Lung (tissue), 10 donors: ENCODE measurements around the gene LHB. TPM values are rescaled to one million over a fixed set of nuclear protein-coding genes. Genes with fewer than 3 reads are reported as not detected.
"Not testable (repeated sequence)": the region's sequence is repeated elsewhere in the genome, so short reads cannot be mapped to it uniquely, and the experiment has no call there.

ENCODE experiments used
- ATAC-seq: fragments of 200-7000 bp; cut with Tn5 transposase; one replicate; pipeline ENCODE4 v1.9.1; 2020; ENCODE audit warnings: moderate number of reproducible peaks; ENCODE audit not compliant: insufficient read depth, low FRiP score
- DNase-seq, 3 donors: peaks; one replicate each; pipeline ENCODE4 v3.0.0-alpha.2; 2013 to 2017
- H3K27ac ChIP-seq, 2 donors: one replicate each; pipeline ENCODE4 v1.5.1; 2013; ENCODE audit warnings: mild to moderate bottlenecking in 2 of 2, moderate library complexity in 2 of 2, control low read depth in 1 of 2, inconsistent platforms in 1 of 2, low read depth in 1 of 2, low read length in 1 of 2
- H3K27me3 ChIP-seq, 3 donors: one replicate each; pipeline ENCODE4 v1.5.1; 2013; ENCODE audit warnings: low read length in 2 of 3; ENCODE audit not compliant: control insufficient read depth in 3 of 3, insufficient read depth in 3 of 3
- H3K36me3 ChIP-seq, 4 donors: one replicate each; pipeline ENCODE4 v1.5.1; 2013; ENCODE audit warnings: low read length in 4 of 4, mild to moderate bottlenecking in 1 of 4, moderate library complexity in 1 of 4; ENCODE audit not compliant: control insufficient read depth in 4 of 4, insufficient read depth in 4 of 4
- H3K4me1 ChIP-seq, 5 donors: one replicate each; pipeline ENCODE4 v1.5.1; 2013; ENCODE audit warnings: low read length in 5 of 5, mild to moderate bottlenecking in 2 of 5, moderate library complexity in 1 of 5; ENCODE audit not compliant: control insufficient read depth in 5 of 5, insufficient read depth in 5 of 5
- H3K4me3 ChIP-seq: one replicate; pipeline ENCODE4 v1.5.1; 2013; ENCODE audit warnings: mild to moderate bottlenecking, control low read depth, moderate library complexity
- H3K9ac ChIP-seq, 2 donors: one replicate each; pipeline ENCODE4 v1.5.1; 2013; ENCODE audit warnings: low read length in 2 of 2, control low read depth in 1 of 2; ENCODE audit not compliant: insufficient read depth in 1 of 2
- H3K9me3 ChIP-seq, 4 donors: one replicate each; pipeline ENCODE4 v1.5.1; 2013; ENCODE audit warnings: low read length in 3 of 4, mild to moderate bottlenecking in 1 of 4, moderate library complexity in 1 of 4; ENCODE audit not compliant: control insufficient read depth in 4 of 4, insufficient read depth in 3 of 4
- WGBS, 2 donors: extraction: QIAGEN DNeasy Blood & Tissue Kit; methylation state at CpG; one replicate each; pipeline ENCODE4 v1.1.7; 2013; 5-methylcytosine and 5-hydroxymethylcytosine counted together
- polyA plus RNA-seq, 2 donors: library from polyadenylated mRNA; stranded (reverse); fragments of 200-250 nt; gene quantifications; one replicate each; pipeline ENCODE4 v1.2.1, GENCODE V29; 2013
- total RNA-seq, 2 donors: library from RNA; depleted of rRNA in 1 of 2; stranded (reverse); fragments of >200 nt in 1 of 2; gene quantifications; one replicate each; pipeline ENCODE4 v1.2.1, GENCODE V29; 2014 to 2021
- donor health status: Bipolar disorder and iron deficiency.
- donor health status: healthy.
- donor health status: DM: yes; HTN: yes; CAD: no.

LHB gene
- total and polyA plus RNA-seq, 4 donors, result 0.32 to 0.74 (median 0.67) TPM; not detected in 1

DNA sequence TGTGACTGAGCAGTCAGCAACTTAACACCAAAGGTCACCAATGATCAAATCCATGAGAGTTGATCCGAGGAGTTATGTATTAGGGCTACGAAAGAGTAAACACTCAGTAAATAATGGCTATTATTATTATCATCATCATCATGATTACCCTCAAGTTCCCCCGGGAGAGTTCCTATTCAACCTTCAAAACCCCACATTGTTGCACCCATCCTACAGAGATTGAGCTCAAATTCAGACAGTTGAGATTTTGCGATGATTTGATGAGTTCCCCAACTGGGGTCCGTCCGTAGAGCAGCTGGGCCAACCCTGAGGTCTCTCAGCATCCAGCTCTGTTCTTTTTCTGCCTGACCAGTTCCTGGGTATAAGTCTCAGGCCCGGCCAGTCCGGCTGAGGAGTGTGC lies 21.2 kb upstream of the LHB start:
- not testable (repeated sequence) for ATAC-seq, H3K4me1 ChIP-seq, H3K9me3 ChIP-seq, H3K27me3 ChIP-seq, DNase-seq, H3K36me3 ChIP-seq, H3K27ac ChIP-seq, H3K9ac ChIP-seq, H3K4me3 ChIP-seq
- WGBS, 2 donors, result 91% methylated on average over 6 to 8 of the region's 8 CpGs

GRCh38 chr19:49036815-49037214 lies 19.9 kb upstream of the LHB start, which contains the start of gene CGB1:
CGB1 (minus strand) TSS chr19:49036895; CDS start chr19:49036711, 184 bp downstream.
- not testable (repeated sequence) for H3K9ac ChIP-seq, ATAC-seq, H3K9me3 ChIP-seq, DNase-seq, H3K27ac ChIP-seq, H3K27me3 ChIP-seq, H3K4me1 ChIP-seq, H3K36me3 ChIP-seq, H3K4me3 ChIP-seq
- WGBS, 2 donors, result 48 to 61% methylated on average over 17 to 18 of the region's 18 CpGs

- ATAC-seq, H3K4me1 ChIP-seq, DNase-seq, H3K36me3 ChIP-seq, H3K27me3 ChIP-seq, H3K9me3 ChIP-seq, H3K9ac ChIP-seq, H3K4me3 ChIP-seq, H3K27ac ChIP-seq: not testable (repeated sequence)
- WGBS, 2 donors, result 22 to 28% methylated on average over 27 to 28 of the region's 28 CpGs
These were observed 14.9 kb upstream of the LHB start, which contains the start of gene CGB2 for GRCh38 chr19:49031642-49032301. CGB2 (plus strand) TSS chr19:49031890; CDS start chr19:49032096, 206 bp downstream.

GRCh38 chr19:49030323-49030722 lies 13.4 kb upstream of the LHB start:
- H3K36me3 ChIP-seq, H3K27me3 ChIP-seq, H3K4me3 ChIP-seq, H3K4me1 ChIP-seq, H3K27ac ChIP-seq, DNase-seq, ATAC-seq, H3K9me3 ChIP-seq, H3K9ac ChIP-seq: not testable (repeated sequence)
- WGBS, 2 donors, result 91 to 94% methylated on average over 3 to 5 of the region's 8 CpGs

GRCh38 chr19:49029749-49030148 lies 12.9 kb upstream of the LHB start:
- 86 to 95% methylated on average over 14 of the region's 14 CpGs for WGBS, 2 donors
- H3K4me1 ChIP-seq, H3K9me3 ChIP-seq, H3K4me3 ChIP-seq, DNase-seq, H3K9ac ChIP-seq, H3K27me3 ChIP-seq, ATAC-seq, H3K27ac ChIP-seq, H3K36me3 ChIP-seq: not testable (repeated sequence)

DNA sequence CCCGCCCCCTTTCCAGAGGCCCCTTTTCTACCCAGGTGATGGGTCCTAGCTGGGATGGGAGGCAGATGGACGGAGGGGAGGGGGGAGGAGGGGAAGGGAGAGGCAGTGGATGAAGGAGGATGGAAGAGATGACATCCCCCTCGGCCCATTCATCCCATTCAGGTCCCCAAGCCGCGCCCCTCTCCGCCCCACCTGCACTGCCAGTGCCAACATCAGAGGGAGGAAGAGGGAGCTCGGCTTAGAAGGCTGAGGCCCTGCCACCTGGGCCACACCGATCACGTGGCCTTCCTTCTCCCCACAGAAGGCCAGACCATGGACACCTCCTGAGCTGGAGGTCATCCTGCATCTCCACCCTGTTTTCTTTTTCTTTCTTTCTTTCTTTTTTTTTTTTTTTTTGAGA lies 11.8 kb upstream of the LHB start:
- not testable (repeated sequence) for H3K36me3 ChIP-seq, H3K4me1 ChIP-seq, ATAC-seq, DNase-seq, H3K27ac ChIP-seq, H3K9ac ChIP-seq, H3K9me3 ChIP-seq, H3K4me3 ChIP-seq, H3K27me3 ChIP-seq
- 68 to 82% methylated on average over 8 to 9 of the region's 9 CpGs for WGBS, 2 donors

DNA sequence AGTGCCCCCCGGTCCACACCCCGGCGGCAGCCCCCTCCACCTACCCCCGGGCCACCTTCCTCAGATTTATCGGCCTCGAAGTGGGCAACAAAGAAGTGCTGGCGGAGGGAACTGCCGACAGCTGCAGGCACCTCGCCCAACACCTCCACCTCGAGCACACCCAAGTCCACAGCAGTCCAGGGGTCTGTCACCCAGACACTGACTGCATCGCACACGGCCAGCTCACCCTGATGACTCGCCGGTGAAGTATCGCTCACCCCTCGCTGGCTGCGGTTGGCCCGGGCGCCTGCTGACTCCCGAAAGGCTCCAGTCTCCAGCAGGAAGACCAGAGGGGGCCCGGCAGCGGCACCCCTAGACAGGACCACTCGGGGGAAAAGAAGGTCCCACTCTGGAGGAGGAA lies 8.7 kb upstream of the LHB start:
- not testable (repeated sequence) for ATAC-seq, H3K27ac ChIP-seq, H3K36me3 ChIP-seq, H3K9me3 ChIP-seq, H3K4me1 ChIP-seq, DNase-seq, H3K9ac ChIP-seq, H3K4me3 ChIP-seq
- WGBS, 2 donors, result 83 to 90% methylated on average over 21 to 23 of the region's 23 CpGs
- peaks cover 0 to 11% (median 7%) of the 10 kb centered on the region in 3 donors for H3K27me3 ChIP-seq

DNA sequence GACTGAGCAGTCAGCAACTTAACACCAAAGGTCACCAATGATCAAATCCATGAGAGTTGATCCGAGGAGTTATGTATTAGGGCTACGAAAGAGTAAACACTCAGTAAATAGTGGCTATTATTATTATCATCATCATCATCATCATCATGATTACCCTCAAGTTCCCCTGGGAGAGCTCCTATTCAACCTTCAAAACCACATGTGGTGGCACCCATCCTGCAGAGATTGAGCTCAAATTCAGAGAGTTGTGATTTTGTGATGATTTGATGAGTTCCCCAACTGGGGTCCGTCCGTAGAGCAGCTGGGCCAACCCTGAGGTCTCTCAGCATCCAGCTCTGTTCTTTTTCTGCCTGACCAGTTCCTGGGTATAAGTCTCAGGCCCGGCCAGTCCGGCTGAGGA lies 8.2 kb upstream of the LHB start:
- H3K27ac ChIP-seq, H3K4me1 ChIP-seq, H3K36me3 ChIP-seq, DNase-seq, ATAC-seq, H3K4me3 ChIP-seq, H3K9me3 ChIP-seq, H3K9ac ChIP-seq: not testable (repeated sequence)
- peaks cover 0 to 15% (median 12%) of the 10 kb centered on the region in 3 donors for H3K27me3 ChIP-seq
- 81 to 90% methylated on average over 3 of the region's 6 CpGs for WGBS, 2 donors
